ENCODE results near the gene TIPRL.

DNA sequence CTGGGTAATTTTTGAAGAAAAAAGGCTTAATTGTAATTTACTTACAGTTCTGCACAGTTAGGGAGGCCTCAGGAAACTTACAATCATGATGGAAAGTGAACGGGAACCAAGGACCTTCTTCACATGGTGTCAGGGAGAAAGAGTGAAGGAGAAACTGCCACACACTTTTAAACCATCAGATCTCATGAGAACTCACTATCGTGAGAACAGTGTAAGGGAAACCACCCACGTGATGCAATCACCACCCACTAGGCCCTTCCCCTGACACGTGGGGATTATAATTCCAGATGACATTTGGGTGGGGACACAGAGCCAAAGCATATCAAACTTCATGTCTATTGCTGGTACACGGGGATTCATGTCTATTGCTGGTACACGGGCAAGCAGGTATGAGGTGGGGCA, 41.7 kb downstream of the TIPRL start:
- TF ChIP-seq, protein P1, sequence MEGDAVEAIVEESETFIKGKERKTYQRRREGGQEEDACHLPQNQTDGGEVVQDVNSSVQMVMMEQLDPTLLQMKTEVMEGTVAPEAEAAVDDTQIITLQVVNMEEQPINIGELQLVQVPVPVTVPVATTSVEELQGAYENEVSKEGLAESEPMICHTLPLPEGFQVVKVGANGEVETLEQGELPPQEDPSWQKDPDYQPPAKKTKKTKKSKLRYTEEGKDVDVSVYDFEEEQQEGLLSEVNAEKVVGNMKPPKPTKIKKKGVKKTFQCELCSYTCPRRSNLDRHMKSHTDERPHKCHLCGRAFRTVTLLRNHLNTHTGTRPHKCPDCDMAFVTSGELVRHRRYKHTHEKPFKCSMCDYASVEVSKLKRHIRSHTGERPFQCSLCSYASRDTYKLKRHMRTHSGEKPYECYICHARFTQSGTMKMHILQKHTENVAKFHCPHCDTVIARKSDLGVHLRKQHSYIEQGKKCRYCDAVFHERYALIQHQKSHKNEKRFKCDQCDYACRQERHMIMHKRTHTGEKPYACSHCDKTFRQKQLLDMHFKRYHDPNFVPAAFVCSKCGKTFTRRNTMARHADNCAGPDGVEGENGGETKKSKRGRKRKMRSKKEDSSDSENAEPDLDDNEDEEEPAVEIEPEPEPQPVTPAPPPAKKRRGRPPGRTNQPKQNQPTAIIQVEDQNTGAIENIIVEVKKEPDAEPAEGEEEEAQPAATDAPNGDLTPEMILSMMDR (IDR thresholded peaks at IDR 0.05): no peak
- no peak for TF ChIP-seq POLR2A (IDR thresholded peaks at IDR 0.05)

Data from thyroid gland (tissue), 4 donors.